Stimulated activated naive B cell treated with anti-CD40 and anti-IgM and Interleukin-4, amounts not matched to agents 10 μg/mL and 1 μg/mL and 100 μg/mL, for 72 hours (primary cell): ENCODE results near the gene TUBB3.

Experiments
- ATAC-seq, 2 donors: fragments of 150-1000 bp; cut with Tn5 transposase; replicated peaks; 2 replicates each; pipeline ENCODE4 v1.10.0; 2021; ENCODE audit warnings: moderate library complexity in 1 of 2
- DNase-seq: peaks from one replicate; pipeline ENCODE4 v3.0.0; 2021
- H3K27ac Mint-ChIP-seq: one replicate; pipeline ENCODE4 v1.8.0; 2022; ENCODE audit warnings: mild to moderate bottlenecking, mixed read lengths
- H3K27me3 Mint-ChIP-seq, 2 donors: one replicate each; pipeline ENCODE4 v1.8.0; 2022; ENCODE audit warnings: mixed read lengths in 2 of 2
- H3K36me3 Mint-ChIP-seq, 2 donors: one replicate each; pipeline ENCODE4 v1.8.0; 2022; ENCODE audit warnings: mixed read lengths in 2 of 2, mild to moderate bottlenecking in 1 of 2
- H3K4me1 Mint-ChIP-seq, 2 donors: one replicate each; pipeline ENCODE4 v1.8.0; 2022; ENCODE audit warnings: mixed read lengths in 2 of 2, mild to moderate bottlenecking in 1 of 2
- H3K4me3 Mint-ChIP-seq, 2 donors: one replicate each; pipeline ENCODE4 v1.8.0; 2022; ENCODE audit warnings: mild to moderate bottlenecking in 2 of 2, mixed read lengths in 2 of 2, moderate library complexity in 1 of 2
- H3K9me3 Mint-ChIP-seq, 2 donors: one replicate each; pipeline ENCODE4 v1.8.0; 2022; ENCODE audit warnings: mixed read lengths in 2 of 2, mild to moderate bottlenecking in 1 of 2

TUBB3 gene

DNA sequence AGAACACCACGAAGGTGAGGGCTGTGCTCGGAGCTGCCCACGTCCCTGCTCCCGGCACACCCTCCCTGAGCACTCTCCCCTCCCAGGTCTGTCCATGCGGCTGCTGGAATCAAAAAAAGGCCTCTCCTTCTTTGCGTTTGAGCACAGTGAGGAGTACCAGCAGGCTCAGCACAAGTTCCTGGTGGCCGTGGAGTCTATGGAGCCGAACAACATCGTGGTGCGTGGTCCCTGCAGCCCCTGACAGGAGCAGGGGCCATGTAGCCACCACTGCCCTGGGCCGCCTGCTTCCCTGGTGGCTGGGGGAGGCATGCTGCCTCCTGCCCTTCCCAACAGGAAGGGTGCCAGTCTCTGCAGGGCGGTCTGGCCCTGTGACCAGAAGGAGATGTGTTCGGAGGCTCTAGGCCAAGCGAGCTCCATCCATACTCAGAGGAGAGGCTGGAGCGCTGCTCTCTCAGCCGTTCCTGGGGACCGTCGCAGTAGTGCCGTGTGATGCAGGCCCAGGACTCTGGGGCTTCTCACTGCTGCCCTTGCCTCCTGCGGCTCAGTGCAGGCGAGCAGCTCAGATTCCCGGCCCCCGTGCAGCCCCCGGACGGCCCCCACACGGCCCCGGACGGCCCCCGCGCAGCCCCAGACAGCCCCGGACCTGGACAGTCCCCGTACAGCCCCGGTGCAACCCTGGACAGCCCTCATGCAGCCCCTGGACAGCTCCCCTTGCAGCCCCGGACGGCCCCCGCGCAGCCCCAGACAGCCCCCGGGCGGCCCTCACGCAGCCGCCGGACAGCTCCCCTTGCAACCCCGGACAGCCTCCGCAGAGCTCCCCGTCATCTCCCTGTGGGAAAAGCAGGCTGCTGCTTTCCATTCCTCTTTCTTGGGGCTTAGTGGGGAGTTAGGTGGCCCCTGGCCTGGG, 29.2 kb upstream of the TUBB3 start:
- Mint-ChIP-seq H3K4me1 (peaks cover 0 to 4% of the 10 kb centered on the region in 2 donors), H3K9me3 (no peaks in the 10 kb centered on the region), H3K36me3 (peaks cover 43 to 47% of the 10 kb centered on the region in 2 donors), H3K27ac (no peak overlapping the region), H3K27me3 (no peaks in the 10 kb centered on the region), H3K4me3 (no peak overlapping the region)
- ATAC-seq (no peak), DNase-seq (no peak)

DNA sequence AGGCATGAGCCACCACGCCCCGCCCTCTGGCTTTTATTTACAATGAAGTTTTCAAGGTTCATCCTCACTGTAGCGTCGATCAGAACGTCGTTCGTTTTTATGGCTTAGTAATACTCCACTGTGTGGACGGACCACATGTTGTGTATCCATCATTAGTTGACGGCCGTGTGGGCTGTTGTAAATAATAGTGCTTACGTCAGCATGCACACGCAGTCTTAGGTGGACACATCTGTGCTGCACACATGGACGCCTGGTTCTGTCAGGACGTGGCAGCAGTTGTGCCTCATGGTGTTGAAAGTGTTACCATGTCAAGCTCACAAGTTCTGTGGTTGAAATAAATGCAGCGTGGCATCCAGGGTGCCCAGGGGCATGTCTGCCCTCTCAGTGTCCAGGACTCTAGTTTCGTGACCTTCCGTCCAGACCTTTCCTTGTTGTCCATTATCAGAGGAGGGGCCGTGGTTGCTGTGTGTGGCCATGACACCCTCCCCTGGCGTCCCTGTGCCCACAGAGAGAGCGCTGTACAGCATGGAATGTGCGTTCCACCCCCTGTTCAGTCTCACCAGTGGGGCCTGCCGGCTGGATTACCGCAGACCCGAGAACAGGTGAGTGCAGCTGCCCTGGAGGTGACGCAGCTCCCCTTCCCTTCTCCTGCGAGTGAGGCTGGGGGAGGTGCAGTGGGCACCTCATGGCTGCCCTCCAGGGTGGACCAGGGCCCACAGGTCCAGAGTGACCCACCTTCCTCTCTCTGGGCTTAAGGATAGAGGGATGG, 27.5 kb upstream of the TUBB3 start:
- Mint-ChIP-seq H3K9me3 (no peaks in the 10 kb centered on the region), H3K4me3 (no peak overlapping the region), H3K27me3 (no peaks in the 10 kb centered on the region), H3K27ac (no peak overlapping the region), H3K4me1 (peaks cover 0 to 4% of the 10 kb centered on the region in 2 donors), H3K36me3 (peaks cover 50 to 56% of the 10 kb centered on the region in 2 donors)
- DNase-seq (no peak), ATAC-seq (no peak)

DNA sequence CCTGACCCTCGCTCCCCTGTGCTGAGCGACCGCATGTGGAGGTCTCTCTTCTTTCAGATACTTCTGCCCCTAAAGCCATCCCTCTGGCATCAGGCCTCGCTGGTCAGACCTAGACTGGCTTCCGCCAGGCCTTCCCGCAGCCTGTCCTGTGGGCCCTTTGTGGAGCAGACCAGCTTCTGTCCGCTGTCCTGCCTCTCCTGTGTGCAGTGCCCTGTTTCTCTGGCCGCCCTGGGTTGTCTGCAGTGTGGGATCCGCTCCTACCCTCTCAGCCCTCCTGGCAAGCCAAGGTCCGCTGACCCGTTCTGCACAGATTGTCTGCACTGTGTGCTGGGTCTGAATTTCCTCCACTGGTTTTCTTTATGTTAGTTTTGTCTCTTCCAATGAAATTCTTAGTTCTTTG, 25.9 kb upstream of the TUBB3 start:
- Mint-ChIP-seq H3K4me1 (peaks cover 0 to 2% of the 10 kb centered on the region in 2 donors), H3K27me3 (no peaks in the 10 kb centered on the region), H3K9me3 (no peaks in the 10 kb centered on the region), H3K27ac (no peak overlapping the region), H3K36me3 (peaks cover 45 to 46% of the 10 kb centered on the region in 2 donors), H3K4me3 (no peak overlapping the region)
- DNase-seq (no peak), ATAC-seq (no peak)

DNA sequence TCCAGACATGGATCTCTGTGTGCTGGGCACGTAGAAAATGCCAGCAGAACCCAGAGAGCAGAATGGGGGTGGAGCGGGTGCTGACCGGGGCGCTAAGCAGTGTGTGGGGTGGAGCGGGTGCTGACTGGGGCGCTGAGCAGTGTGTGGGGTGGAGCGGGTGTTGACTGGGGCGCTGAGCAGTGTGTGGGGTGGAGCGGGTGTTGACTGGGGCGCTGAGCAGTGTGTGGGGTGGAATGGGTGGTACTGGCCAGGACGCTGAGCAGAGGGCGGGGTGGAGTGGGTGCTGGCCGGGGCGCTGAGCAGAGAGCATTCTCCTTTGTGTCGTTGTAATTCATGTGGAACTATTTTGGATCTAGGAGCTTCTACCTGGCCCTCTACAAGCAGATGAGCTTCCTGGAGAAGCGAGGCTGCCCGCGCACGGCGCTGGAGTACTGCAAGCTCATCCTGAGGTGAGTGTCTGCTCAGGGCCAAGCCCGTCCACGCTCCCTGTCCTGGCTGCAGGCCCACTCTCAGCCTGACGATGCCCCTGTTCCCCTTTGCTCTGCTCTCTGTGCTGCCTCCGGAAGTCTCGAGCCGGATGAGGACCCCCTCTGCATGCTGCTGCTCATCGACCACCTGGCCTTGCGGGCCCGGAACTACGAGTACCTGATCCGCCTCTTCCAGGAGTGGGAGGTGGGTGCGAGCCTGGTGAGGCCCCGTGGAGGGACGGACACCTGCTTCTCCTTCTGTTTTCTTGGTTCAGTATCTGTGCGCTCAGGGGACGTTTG, 24.8 kb upstream of the TUBB3 start:
- peaks cover 38 to 40% of the 10 kb centered on the region in 2 donors for H3K36me3 Mint-ChIP-seq
- no peak overlapping the region for H3K4me3 Mint-ChIP-seq
- H3K4me1 Mint-ChIP-seq, result peaks cover 0 to 2% of the 10 kb centered on the region in 2 donors
- H3K9me3 Mint-ChIP-seq, result no peaks in the 10 kb centered on the region
- peak overlapping the region; percentile 1 for H3K27ac Mint-ChIP-seq
- ATAC-seq (no peak), DNase-seq (no peak)
- no peaks in the 10 kb centered on the region for H3K27me3 Mint-ChIP-seq

DNA sequence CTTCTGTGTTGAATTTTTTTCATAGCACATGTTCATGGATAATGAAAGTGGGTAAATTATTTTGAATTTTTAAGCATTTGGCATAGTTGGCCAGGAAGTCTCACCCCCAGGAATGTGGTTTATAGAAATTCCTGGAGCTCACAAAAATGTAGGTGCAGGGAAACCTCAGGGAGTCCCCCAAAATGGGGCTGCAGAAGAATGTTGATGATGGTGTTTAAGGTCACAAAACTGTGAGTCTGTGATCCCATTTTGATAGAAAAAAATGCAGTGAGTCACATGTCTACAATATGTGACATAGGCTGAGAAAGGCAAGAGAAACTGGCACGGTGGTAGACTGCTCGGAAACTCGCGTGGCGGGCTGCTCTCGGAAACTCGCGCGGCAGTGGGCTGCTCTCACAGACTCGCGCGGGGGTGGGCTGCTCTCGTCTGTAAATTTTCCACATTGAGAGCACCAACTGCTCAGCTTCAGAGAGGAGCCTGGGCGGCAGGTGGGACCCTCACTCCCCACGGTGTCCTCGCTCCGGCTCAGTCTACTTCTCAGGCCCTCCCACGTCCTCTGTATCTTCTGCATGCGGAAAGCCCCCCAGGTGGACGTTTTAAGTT, 23.2 kb upstream of the TUBB3 start:
- no peak overlapping the region for H3K27ac Mint-ChIP-seq
- no peak for ATAC-seq
- H3K36me3 Mint-ChIP-seq, result peaks cover 35 to 45% of the 10 kb centered on the region in 2 donors
- H3K4me3 Mint-ChIP-seq, result no peak overlapping the region
- peaks cover 0 to 2% of the 10 kb centered on the region in 2 donors for H3K4me1 Mint-ChIP-seq
- DNase-seq, result no peak
- H3K9me3 Mint-ChIP-seq, result no peaks in the 10 kb centered on the region
- H3K27me3 Mint-ChIP-seq, result no peaks in the 10 kb centered on the region

DNA sequence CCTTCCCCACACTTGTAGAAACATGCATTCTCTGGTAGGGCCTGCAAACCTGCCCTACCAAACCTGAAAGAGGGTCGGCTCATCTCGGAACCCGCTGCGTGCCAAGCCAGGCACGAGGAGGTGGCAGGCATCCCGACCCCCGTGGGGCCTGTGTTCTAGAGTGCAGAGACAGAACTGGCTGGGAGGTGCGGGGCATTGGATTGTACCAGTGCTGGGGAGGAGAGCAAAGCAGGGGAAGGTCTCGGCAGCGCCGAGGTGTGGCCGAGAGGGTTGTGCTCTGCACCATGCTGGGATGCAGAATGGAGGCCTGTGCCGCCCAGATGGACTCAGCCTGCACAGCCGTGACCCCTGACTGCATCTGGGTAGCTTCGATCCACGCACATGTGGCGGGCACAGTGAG, 22.3 kb upstream of the TUBB3 start:
- Mint-ChIP-seq H3K9me3 (no peaks in the 10 kb centered on the region), H3K4me1 (peaks cover 0 to 2% of the 10 kb centered on the region in 2 donors), H3K27me3 (no peaks in the 10 kb centered on the region), H3K36me3 (peaks cover 40 to 47% of the 10 kb centered on the region in 2 donors), H3K27ac (no peak overlapping the region), H3K4me3 (no peak overlapping the region)
- DNase-seq (no peak), ATAC-seq (no peak)

DNA sequence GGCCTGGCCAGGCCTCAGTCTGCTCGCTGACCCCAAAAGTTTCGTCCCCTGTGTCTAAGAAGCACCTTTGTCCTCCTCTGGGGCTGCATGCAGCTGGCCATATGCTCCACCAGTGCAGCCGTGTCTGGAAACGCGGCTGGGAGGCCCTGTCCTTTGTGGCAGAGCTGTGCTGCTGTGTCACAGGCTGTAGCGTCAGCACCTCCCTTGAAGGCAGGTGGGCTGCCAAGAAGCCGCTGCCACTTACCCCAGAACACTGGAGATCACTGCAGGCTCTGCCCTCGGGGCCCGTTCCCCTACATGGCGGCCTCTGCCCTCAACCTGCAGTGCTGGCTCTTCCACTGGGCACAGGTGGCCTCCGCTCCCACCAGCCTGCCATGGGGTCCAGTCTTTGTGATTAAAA, 20.2 kb upstream of the TUBB3 start:
- ATAC-seq, result no peak
- Mint-ChIP-seq H3K36me3 (peaks cover 42 to 51% of the 10 kb centered on the region in 2 donors), H3K9me3 (no peaks in the 10 kb centered on the region), H3K27ac (no peak overlapping the region), H3K4me1 (peaks cover 0 to 2% of the 10 kb centered on the region in 2 donors), H3K27me3 (no peaks in the 10 kb centered on the region), H3K4me3 (no peak overlapping the region)
- DNase-seq, result no peak

DNA sequence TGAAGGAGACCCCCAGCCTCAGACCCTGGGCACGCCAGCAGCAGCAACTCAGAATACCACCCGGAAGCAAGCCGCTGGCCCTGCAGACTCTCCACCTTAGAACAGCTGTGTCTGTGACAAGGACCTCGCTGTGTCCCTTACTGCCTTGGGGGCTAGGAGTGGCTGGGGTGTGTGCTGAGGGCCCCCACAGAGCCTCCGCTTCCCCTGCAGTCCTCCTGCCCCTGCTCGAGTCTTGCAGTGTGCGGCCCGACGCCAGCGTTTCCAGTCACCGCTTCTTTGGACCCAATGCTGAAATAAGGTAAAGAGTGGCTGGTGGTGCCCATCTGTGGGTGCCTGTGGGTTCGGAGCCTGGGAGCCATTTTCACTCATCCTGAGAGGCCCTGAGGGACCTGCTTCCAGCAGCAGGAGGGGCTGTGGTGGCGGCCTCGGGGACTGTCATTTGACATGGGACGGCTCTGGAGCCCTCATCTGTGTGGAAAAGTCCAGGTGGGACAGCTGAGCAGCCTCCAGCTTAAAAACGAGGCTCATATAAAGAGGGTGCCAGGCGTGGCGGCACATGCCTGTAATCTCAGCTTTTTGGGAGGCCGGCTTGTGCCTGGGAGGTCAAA, 19.1 kb upstream of the TUBB3 start:
- H3K9me3 Mint-ChIP-seq, result no peaks in the 10 kb centered on the region
- no peak overlapping the region for H3K4me3 Mint-ChIP-seq
- peaks cover 41 to 51% of the 10 kb centered on the region in 2 donors for H3K36me3 Mint-ChIP-seq
- no peak for ATAC-seq
- no peak for DNase-seq
- H3K4me1 Mint-ChIP-seq, result peaks cover 0 to 4% of the 10 kb centered on the region in 2 donors
- no peak overlapping the region for H3K27ac Mint-ChIP-seq
- no peaks in the 10 kb centered on the region for H3K27me3 Mint-ChIP-seq

DNA sequence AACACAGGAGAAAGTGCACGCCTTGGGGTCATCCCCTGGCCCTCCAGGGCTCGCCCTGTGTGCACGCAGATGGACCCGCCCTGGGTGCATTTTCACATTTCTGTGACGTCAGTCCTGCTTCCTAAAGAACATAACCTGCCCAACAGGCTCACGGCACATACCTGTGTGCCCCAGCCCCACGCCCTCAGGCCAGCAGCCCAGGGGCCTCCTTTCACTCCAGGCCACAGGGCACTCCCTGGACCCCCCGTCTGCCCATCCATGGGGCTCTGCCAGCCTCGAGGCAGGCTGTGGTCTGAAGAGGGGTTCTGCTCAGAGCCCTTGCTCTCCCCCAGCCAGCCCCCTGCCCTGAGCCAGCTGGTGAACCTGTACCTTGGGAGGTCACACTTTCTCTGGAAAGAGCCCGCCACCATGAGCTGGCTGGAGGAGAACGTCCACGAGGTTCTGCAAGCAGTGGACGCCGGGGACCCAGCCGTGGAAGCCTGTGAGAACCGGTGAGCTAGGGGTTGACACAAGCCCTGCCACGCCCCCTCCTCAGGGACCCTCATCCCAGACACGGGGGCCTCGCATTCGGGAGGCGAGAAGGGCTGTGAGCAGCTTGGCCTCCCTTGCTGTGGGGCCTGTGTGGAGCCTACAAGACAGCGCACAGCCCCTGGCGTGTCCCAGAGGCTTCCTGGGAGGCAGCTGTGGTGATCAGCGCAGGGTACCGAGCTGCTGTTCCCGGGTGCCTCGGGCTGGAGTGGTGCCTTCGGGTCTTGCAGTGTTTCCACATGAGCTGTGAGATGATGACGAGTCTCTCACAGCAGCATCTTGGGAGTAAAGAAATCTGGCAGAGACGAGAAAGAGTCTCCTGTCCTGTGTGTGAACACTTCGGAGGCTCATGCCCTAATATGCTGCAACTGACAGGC, 18.3 kb upstream of the TUBB3 start:
- DNase-seq (no peak), ATAC-seq (no peak)
- Mint-ChIP-seq H3K27me3 (no peaks in the 10 kb centered on the region), H3K4me1 (peaks cover 0 to 13% of the 10 kb centered on the region in 2 donors), H3K36me3 (peaks cover 41 to 52% of the 10 kb centered on the region in 2 donors), H3K27ac (peak overlapping the region; percentile 25), H3K4me3 (no peak overlapping the region), H3K9me3 (no peaks in the 10 kb centered on the region)

DNA sequence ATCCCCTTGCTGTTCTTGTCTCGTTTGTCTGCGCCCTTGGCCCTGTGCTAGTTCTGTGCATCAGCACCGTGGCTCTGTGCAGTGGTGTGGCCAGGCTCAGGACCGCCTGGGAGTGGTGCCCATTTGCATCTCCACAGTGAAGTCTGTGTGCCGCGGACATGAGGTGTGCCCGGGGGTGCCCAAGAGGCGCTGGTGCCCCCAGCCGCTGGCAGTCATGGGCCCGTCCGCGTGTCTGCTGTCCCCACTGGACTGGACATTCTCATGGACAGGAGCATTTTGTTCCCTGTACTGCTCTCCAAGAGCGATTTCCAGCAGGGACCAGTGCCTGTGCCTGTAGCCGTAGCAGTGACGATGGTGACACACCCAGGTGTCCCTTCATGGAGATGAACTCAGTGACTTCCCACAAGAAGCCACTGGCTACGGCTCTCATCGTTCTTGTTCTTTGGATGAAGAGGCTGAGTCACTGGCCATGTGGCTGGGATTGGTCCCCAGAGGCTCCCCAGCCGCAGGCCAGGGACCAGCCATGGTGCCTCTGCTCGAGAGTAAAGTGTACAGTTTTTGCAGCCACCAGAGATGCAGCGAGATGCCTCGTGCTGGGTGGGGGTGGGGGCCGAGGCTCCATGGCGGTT, 17.5 kb upstream of the TUBB3 start:
- Mint-ChIP-seq H3K36me3 (peaks cover 39 to 53% of the 10 kb centered on the region in 2 donors), H3K4me3 (no peak overlapping the region), H3K27ac (peak overlapping the region; percentile 25), H3K4me1 (peaks cover 3 to 20% of the 10 kb centered on the region in 2 donors), H3K27me3 (no peaks in the 10 kb centered on the region), H3K9me3 (no peaks in the 10 kb centered on the region)
- no peak for DNase-seq
- no peak for ATAC-seq

DNA sequence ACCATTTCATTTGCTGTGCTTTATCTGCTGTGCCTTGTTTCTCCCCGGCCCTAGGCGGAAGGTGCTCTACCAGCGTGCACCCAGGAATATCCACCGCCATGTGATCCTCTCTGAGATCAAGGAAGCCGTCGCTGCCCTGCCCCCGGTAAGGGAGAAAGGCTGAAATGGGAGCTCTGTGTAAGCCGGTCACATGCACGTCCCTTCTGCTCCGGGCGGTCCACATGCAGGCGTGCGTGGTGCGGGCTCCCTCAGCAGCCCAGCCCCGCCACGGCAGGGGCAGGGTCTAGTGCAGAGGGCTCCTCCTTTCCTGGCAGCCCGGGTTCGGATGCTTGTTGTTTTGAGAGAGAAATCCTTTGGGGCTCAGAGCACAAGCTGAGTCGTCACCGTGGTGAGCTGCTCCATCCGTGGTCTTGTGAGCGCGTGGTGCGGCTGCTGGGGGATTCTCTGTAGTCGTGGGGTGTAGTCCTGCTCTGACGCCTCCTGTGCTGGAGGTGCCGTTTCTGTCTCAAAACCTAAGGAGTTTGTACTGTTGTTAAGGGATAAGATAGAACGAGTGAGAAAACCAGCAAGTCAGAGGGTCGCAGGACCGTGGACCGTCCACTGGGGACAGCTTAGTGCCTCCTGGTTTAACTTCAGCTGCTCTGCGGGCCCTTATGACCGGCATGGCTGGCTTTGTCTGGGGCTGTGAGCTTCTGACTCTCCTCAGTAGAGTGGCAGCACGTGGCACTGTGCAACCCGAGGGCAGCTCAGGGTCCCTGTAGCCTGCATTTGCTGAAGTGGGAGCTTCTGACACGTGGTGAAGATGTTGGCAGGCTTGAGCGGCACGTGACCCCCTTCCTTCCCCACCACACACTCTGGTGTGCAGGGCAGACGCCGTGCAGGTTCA, 16.8 kb upstream of the TUBB3 start:
- DNase-seq, result no peak
- Mint-ChIP-seq H3K27ac (no peak overlapping the region), H3K36me3 (peaks cover 38 to 53% of the 10 kb centered on the region in 2 donors), H3K4me3 (no peak overlapping the region), H3K9me3 (no peaks in the 10 kb centered on the region), H3K27me3 (no peaks in the 10 kb centered on the region), H3K4me1 (peaks cover 3 to 21% of the 10 kb centered on the region in 2 donors)
- peak in 1 of 2 donors; percentile 18 for ATAC-seq
